ENCODE data around the gene LBH. TPM values are rescaled to one million over a fixed set of nuclear protein-coding genes. Genes with fewer than 3 reads are reported as not detected.
A peak's percentile ranks its signal among the peaks of the same experiment; 100 is the strongest.

Gene LBH
- polyA plus RNA-seq (2011; rRNA removed) = 115 and 145 TPM in 2 replicates
- 137 and 169 TPM in 2 replicates for polyA minus RNA-seq (2011; rRNA and poly(A)+ RNA removed)

DNA sequence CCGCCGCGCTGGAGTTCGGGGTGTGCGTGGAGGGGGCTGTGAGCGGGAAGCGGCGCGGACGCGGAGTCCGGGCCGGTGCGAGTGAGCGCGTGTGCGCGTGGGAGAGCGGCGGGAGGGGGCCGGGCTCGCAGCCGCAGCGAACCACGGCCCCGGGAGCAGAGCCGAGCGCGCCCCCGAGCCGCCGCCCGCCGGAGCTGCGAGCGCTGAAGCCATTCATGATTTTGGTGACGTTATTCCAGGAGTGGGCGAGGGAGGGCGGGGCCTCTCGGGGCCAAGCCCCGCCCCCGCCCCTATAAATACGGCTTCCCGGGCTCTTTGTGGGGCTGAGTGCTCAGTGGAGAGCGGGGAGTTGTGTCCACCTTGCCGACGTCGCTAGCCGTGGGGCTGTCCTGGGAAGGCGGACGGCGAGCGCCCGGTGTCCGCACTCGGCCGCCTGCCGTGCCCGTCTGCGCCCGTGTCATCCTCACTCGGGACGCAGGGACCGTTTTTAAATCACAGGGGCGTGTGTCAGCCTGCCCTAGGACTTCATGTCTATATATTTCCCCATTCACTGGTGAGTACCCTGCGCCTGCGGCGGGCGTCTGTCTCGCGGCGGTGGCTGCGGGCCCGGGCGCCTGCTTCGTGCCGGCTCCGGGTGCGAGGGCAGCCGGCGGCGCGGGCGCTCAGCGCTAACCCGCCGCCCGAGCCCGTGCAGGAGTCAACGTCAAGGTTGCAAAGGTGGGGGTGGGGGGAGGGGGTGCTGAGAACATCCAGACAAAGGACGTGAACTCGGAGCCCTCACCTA, at the start of gene LBH:
LBH (plus strand) TSS at position 323 of the 784 bp plus-strand sequence; CDS start at position 528, 205 bp downstream.
- H3K27me3 ChIP-seq (ENCODE audit: control insufficient read depth, insufficient read depth, low read length) = no peaks in the 10 kb centered on the region
- POLR2A ChIA-PET = interaction anchor here (0.6 to 1.2 kb wide), 5 partner anchors 23 to 1153 kb away, joined by 3 to 20 read pairs (median 4); no protein-coding TSS in a partner anchor

DNA sequence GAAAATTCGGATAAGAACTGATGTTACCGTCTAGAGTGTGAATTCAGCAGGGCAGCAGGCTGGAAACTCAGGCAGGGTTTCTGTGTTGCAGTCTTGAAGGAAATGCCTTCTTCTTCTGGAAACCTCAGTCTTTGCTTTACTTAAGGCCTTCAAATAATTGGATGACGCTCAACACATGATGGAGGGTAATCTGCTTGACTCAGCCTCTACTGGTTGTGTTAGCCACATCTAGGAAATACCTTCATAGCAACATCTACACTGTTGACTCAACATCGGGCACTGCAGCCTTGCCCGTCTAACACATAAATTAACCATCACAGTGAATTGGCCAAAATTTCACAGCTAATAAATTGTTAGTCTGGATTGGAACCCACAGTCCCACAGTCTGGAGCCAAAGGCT, 47.3 kb upstream of the LBH start:
- POLR2A ChIA-PET = no interaction called here
- H3K36me3 ChIP-seq (ENCODE audit: control insufficient read depth, insufficient read depth, low read length) = no peaks in the 10 kb centered on the region

More for the DNA sequence above, at the start of gene LBH:
- CTCF ChIA-PET = interaction anchor here (0.6 to 1.6 kb wide), 8 partner anchors 8 to 479 kb away, joined by 3 to 6 read pairs (median 4); no protein-coding TSS in a partner anchor
- peaks cover 1% of the 10 kb centered on the region; the same call in 1 of the 2 replicates for H3K36me3 ChIP-seq (ENCODE audit: control insufficient read depth, insufficient read depth, low read length)
- TF ChIP-seq, protein P1, sequence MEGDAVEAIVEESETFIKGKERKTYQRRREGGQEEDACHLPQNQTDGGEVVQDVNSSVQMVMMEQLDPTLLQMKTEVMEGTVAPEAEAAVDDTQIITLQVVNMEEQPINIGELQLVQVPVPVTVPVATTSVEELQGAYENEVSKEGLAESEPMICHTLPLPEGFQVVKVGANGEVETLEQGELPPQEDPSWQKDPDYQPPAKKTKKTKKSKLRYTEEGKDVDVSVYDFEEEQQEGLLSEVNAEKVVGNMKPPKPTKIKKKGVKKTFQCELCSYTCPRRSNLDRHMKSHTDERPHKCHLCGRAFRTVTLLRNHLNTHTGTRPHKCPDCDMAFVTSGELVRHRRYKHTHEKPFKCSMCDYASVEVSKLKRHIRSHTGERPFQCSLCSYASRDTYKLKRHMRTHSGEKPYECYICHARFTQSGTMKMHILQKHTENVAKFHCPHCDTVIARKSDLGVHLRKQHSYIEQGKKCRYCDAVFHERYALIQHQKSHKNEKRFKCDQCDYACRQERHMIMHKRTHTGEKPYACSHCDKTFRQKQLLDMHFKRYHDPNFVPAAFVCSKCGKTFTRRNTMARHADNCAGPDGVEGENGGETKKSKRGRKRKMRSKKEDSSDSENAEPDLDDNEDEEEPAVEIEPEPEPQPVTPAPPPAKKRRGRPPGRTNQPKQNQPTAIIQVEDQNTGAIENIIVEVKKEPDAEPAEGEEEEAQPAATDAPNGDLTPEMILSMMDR (IDR thresholded peaks at IDR 0.05; ENCODE audit: insufficient read depth, low read depth, low read length) = no peak
- peak; percentile 40 for DNase-seq (ENCODE audit: low read depth)
- peak within 1 kb of the TSS; percentile 69 for H3K4me3 ChIP-seq (ENCODE audit: low read depth, low read length)

DNA sequence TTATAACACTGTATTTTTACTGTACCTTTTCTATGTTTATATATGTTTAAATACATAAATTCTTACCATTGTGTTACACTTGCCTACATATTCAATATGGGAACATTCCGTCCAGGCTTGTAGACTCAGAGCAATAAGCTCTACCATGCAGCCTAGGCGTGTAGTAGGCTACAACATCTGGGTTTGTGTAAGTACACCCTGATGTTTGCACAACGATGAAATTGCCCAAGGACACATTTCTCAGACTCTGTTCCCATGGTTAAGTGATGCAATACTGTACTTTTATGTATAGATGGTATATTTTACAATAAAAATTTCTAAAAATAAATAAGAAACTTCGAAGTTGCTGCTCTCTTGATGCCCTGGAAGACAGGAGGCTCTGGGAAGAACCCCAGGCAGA, 46.2 kb upstream of the LBH start:
- no peak overlapping the region for H3K4me3 ChIP-seq (ENCODE audit: low read depth, low read length)
- H3K27me3 ChIP-seq (ENCODE audit: control insufficient read depth, insufficient read depth, low read length) = peaks cover 4% of the 10 kb centered on the region; the same call in 1 of the 2 replicates
- CTCF ChIA-PET = interaction anchor here (1.2 to 2.4 kb wide), 3 partner anchors 20 to 522 kb away, joined by 3 to 12 read pairs (median 8); no protein-coding TSS in a partner anchor
- POLR2A ChIA-PET = no interaction called here
- TF ChIP-seq, protein P1 (IDR thresholded peaks at IDR 0.05; ENCODE audit: insufficient read depth, low read depth, low read length) = no peak
- DNase-seq (ENCODE audit: low read depth) = no peak
- H3K36me3 ChIP-seq (ENCODE audit: control insufficient read depth, insufficient read depth, low read length) = no peaks in the 10 kb centered on the region

More for the DNA sequence above, 47.3 kb upstream of the LBH start:
- no peak for DNase-seq (ENCODE audit: low read depth)
- CTCF ChIA-PET = interaction anchor here (0.6 to 2.4 kb wide), 3 partner anchors 19 to 523 kb away, joined by 4 to 12 read pairs (median 8); no protein-coding TSS in a partner anchor
- TF ChIP-seq, protein P1 (IDR thresholded peaks at IDR 0.05; ENCODE audit: insufficient read depth, low read depth, low read length) = no peak
- peaks cover 9% of the 10 kb centered on the region for H3K27me3 ChIP-seq (ENCODE audit: control insufficient read depth, insufficient read depth, low read length)
- H3K4me3 ChIP-seq (ENCODE audit: low read depth, low read length) = no peak overlapping the region

DNA sequence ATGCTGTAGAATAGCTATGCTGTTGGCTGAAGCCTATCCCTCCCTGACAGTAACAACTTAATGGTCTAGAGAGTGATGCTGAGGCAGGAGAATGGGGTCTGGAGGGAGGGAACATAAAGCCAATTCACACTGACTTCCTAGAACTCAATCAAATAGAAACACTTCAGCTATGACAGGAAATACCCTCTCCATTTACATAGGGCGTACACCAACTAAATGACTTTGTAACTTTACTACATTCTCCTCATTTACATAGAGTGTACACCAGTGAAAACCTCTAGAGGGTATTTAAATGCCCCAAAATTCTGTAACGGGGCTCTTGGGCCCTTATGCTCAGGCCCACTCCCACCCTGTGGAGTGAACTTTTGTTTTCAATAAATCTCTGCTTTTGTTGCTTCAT, 43.0 kb upstream of the LBH start:
- DNase-seq (ENCODE audit: low read depth) = no peak
- Histone ChIP-seq H3K4me3 (ENCODE audit: low read depth, low read length) (no peak overlapping the region), H3K27me3 (ENCODE audit: control insufficient read depth, insufficient read depth, low read length) (peaks cover 2% of the 10 kb centered on the region; the same call in 1 of the 2 replicates), H3K36me3 (ENCODE audit: control insufficient read depth, insufficient read depth, low read length) (no peaks in the 10 kb centered on the region)
- POLR2A ChIA-PET = no interaction called here
- TF ChIP-seq, protein P1 (IDR thresholded peaks at IDR 0.05; ENCODE audit: insufficient read depth, low read depth, low read length) = no peak
- CTCF ChIA-PET = no interaction called here

DNA sequence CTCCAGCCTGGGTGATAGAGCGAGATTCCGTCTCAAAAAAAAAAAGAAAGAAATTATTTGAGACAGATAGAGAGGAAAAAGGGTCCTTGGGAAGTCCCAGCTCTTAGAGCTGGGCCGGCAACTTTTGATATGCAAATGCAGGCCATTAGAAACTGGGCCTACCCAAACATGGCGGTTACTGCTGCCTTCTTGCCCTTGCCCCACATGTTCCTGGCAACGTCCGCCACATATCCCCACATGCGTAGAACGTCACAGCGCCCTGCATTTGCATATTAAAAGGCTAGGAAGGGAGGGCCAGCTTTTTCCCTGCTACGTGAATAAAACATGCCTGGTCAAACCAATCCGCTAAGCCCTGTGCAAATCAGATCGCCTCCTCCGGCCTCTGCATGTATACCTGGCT, 40.7 kb upstream of the LBH start:
- DNase-seq (ENCODE audit: low read depth) = no peak
- Histone ChIP-seq H3K36me3 (ENCODE audit: control insufficient read depth, insufficient read depth, low read length) (no peaks in the 10 kb centered on the region), H3K27me3 (ENCODE audit: control insufficient read depth, insufficient read depth, low read length) (peaks cover 2% of the 10 kb centered on the region), H3K4me3 (ENCODE audit: low read depth, low read length) (no peak overlapping the region)
- ChIA-PET CTCF (no interaction called here), POLR2A (no interaction called here)
- TF ChIP-seq, protein P1 (IDR thresholded peaks at IDR 0.05; ENCODE audit: insufficient read depth, low read depth, low read length) = no peak

Data from BJ (cell line).